MM.1S (cell line): ENCODE data around the gene ALPK3.

Experiments
- CTCF ChIP-seq: fragments of 300-600 bp; sonication (generic); IDR thresholded peaks from 2 replicates; pipeline ENCODE4 v1.5.1; 2016; ENCODE audit warnings: antibody characterized with exemption, low read length, mixed read lengths
- EZH2 ChIP-seq: fragments of 300-600 bp; sonication (generic); optimal IDR thresholded peaks from 2 replicates; pipeline ENCODE3; 2017; ENCODE audit warnings: low read depth, mild to moderate bottlenecking, antibody characterized with exemption, low read length, mixed read lengths

DNA sequence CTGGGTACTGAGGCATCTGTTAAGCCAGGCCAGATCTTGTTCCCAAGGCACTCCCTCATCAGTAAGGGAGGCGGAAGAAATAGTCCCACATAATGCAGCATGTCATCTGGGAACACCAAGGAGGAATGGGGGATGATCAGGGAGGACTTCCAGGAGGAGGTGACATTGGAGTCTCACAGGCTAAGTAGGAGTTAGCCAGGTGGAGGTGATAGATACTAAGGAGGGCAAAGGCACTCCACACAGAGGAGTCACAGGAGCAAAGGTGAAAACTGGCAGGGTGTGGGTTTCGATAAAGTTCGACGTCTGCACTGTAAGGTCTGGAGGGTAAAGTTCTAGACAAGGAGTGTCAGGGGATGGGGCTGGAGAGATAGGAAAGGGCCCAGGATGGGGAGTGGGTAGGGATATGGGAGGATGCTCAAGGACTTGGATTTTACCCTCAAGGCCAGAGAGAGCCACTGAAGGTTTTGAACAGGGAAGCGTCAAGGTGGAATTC, 73.6 kb downstream of the ALPK3 start:
- TF ChIP-seq CTCF = no peak
- TF ChIP-seq EZH2 = no peak
